HG03432 (cell line): ENCODE results near the gene CDK14.
"Not testable (repeated sequence)": the region's sequence is repeated elsewhere in the genome, so short reads cannot be mapped to it uniquely, and the experiment has no call there.

Source experiments
- ATAC-seq: cut with Tn5 transposase; IDR thresholded peaks from one replicate; pipeline ENCODE4 v1.9.1; 2021; ENCODE audit warnings: mild to moderate bottlenecking, moderate library complexity; ENCODE audit not compliant: unreplicated experiment

Gene CDK14

DNA sequence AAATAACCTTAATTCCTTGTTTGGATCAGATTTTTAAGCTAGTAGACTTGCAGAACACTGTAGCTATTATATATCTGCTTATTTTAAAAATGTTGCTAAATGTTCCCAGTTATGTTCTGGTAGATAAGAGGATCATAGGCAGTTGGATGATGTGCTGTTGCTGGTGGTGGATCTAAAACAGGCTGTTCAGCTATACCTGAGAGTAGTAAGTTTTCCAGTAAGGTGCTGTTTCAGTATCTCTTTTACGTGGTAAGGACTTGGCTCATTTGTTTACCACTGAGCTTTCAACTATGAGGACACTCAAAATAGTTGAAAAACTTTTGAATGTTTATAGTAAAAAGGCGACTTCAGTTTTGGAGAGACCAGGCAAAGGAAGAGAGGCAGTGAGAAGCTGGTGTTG is 180.9 kb downstream of the CDK14 start:
- ATAC-seq = peak; percentile 92

GRCh38 chr7:90777465-90777864 is 181.3 kb downstream of the CDK14 start:
- peak; percentile 43 for ATAC-seq

DNA sequence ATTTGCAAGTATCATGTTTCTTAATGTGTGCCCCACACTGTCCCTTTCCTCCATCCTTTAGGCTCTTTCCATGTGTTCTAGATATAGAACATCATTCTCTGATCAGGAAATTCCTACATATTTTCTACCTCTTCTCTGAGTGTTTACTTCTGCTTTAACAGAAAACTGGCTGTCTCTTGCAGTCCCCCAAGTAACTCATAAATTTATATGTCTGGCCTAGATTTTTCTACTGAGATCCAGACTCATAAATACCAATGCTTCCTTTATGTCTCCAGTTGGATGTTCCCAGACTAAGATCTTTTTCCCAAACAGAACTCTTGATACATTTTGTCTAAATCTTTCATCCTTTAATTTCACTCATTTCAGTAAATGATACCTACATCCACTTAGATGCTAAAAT is 181.8 kb downstream of the CDK14 start:
- no peak for ATAC-seq

DNA sequence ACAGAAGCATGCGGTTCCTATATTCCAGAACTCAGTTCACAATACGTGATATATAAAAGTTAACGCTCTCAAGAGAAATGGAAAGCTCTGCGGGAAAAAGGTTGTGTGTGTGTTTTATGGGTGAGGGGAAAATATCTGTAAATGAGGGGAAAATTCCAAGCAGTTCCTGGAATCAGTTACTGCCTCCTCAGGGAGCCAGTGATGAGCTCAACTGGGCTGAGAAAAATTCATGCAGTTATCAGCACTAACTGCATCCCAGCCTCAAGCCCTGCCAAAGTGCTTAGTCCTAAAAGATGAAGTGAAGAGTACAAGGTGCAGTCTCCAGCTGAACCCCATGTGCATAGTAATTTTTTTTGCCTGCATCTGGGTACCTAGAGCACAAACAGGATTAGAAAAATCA is 191.9 kb downstream of the CDK14 start:
- ATAC-seq = no peak

GRCh38 chr7:90789736-90790306 is 193.7 kb downstream of the CDK14 start:
- no peak for ATAC-seq

DNA sequence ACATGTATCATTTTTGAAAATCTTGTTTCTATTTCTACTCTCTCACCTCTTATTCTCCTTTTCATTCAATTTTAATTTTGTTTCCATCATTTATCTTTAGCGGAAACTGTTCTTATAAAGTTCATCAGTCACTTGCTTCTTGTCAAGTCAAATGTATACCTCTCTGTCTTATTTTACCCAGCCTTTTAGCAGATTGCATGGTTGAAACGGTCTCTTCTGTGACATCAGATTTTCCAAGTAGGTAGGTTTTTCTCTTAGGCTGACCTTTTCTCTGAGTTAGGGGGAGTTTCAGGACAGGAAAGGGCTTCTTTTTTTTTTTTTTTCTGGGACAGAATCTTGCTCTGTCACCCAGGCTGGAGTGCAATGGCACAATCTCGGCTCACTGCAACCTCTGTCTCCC is 195.5 kb downstream of the CDK14 start:
- ATAC-seq = no peak

GRCh38 chr7:90792301-90792700 is 196.2 kb downstream of the CDK14 start:
- no peak for ATAC-seq

DNA sequence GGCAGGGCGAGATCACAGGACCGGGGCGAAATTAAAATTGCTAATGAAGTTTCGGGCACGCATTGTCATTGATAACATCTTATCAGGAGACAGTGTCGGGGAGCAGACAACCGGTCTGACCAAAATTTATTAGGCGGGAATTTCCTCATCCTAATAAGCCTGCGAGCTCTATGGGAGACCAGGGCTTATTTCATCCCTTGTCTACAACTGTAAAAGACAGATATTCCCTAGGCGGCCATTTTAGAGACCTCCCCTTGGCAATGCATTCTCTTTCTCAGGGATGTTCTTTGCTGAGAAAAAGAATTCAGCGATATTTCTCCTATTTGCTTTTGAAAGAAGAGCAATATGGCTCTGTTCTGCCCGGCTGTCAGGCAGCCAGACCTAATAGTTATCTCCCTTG is 198.1 kb downstream of the CDK14 start:
- ATAC-seq = not testable (repeated sequence)

- ATAC-seq = no peak
Observed at GRCh38 chr7:90797596-90797995, 201.5 kb downstream of the CDK14 start.

DNA sequence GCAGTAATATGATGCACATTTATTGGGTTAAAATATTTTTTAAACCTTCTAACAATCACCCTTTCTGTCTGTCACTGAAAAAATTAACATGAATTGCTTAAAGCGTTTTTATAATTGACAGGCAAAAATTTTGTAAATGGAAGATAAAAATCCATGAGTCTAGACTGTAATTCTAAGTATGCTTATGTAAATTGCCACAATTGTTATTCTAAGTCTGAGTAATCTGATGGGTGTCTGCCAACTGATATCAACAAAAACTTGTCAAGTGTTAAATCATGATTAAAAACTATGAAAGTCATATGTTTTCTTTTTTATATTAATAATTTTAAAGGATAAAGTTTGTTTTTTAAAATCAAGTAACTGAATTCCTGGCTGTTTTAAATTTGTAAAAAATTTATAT is 208.2 kb downstream of the CDK14 start:
- no peak for ATAC-seq

DNA sequence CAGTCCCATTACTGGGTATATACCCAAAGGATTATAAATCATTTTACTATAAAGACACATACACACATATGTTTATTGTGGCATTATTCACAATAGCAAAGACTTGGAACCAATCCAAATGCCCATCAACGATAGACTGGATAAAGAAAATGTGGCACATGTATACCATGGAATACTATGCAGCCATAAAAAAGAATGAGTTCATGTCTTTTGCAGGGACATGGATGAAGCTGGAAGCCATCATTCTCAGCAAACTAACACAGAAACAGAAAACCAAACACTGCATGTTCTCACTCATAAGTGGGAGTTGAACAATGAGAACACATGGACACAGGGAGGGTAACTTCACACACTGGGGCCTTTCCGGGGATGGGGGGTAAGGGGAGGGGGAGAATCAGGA is 219.4 kb downstream of the CDK14 start:
- not testable (repeated sequence) for ATAC-seq

DNA sequence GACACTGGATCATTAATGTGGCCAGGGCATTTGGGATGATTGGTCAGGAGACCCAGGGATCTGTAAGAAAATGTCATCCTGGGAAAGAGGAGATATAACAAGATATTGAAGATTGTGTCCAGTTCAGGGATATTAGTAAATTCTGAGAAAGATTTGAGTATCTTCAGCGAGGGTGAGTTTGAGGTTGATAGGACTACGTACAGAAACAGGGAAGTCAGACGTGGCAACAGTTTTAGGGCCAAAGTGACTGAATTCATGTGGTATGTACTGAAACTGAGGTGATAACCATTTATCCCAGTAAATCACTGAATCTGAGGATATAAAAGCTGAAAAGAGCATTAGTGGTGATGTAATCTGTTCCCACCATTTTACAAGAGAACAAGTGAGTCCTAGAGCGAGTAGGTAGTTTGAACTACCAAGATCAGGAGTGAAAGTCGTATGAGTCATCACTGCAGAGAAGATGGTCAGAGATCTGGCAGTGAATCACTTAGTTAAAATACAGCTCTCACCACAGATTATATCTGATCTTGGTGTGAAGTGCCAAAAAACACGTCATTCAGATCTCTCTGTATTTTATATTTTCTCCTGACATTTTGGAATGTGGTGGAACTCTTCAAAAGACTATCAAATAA is 220.5 kb downstream of the CDK14 start:
- ATAC-seq = peak; percentile 100

GRCh38 chr7:90817151-90817550 is 221.0 kb downstream of the CDK14 start:
- no peak for ATAC-seq

- no peak for ATAC-seq
Observed at GRCh38 chr7:90817846-90818245, 221.7 kb downstream of the CDK14 start.

- ATAC-seq = no peak
Observed at GRCh38 chr7:90818341-90818740, 222.2 kb downstream of the CDK14 start.

DNA sequence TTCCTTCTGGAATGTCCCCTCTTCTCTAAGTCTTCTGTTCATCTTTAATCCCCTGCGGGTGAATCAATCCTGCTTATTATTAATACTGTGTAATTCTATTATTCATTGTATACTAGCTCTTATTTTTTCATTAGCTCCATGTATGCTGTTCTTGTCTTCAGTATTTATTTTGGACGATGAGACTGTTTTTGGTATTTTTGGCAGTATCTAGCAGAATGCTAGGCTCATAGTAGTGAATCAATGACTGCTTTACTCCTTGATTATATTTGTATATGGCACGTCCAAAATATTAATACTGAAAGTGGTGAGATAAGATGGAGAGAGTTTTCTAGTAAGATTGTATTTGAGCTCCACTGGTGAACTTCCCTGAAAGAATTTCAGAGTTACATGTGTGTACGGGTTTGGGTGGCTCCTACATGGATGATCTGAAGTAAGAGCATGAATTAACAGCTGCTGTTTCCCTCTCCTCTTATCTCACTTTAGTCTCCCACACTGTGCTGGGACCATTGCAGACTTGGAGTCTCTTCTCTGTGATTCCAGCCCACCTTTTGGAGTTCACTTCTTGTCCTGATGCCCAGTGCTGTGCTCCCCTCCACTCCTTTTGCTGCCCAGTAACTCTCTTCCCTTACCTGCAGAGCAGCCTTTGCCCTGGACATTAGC is 226.0 kb downstream of the CDK14 start:
- no peak for ATAC-seq

DNA sequence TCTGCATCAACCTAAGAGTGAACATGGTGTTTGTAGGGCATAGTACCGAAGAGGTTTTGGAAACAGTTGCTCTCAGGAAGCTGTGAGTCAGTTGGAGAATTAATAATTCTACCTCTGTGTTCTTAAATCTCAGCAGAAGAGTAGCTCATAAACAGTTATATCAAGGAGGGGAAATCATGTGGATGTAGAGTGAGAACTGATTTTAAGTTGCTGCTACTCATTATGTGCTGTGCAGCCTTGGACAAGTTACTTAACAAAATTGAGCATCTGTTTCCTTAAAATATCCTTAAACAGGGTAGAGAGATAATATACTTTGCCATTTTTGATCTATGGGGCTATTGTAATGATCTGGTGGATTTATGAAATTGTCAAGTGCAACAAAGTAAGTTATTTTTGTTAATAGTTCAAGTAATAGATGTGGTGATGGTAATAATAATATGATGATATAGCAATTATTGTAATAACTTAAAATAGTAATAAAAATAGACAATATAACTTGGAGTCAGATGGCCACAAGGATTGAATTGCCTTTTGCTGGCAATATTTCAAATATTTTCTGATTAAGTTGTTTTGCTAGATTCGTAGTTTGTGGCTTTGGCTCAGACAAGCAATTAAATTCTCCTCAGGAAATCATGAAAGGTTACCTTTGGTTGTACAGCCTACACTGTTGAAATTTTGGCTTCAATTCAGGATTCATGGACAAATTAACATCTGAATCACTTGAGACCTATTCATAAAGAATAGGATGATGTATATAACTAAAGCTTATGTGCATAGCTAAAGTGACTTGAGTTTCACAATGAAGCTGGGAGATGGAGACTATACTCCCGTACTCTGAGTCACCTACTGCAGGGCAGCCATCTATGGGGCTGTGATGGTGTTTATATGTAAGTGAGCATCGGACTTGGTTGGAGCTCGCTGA is 228.5 kb downstream of the CDK14 start:
- ATAC-seq = no peak

- no peak for ATAC-seq
Observed at GRCh38 chr7:90825779-90826178, 229.7 kb downstream of the CDK14 start.

GRCh38 chr7:90828601-90829000 is 232.5 kb downstream of the CDK14 start:
- ATAC-seq = no peak

- ATAC-seq = no peak
Observed at GRCh38 chr7:90830308-90830707, 234.2 kb downstream of the CDK14 start.

DNA sequence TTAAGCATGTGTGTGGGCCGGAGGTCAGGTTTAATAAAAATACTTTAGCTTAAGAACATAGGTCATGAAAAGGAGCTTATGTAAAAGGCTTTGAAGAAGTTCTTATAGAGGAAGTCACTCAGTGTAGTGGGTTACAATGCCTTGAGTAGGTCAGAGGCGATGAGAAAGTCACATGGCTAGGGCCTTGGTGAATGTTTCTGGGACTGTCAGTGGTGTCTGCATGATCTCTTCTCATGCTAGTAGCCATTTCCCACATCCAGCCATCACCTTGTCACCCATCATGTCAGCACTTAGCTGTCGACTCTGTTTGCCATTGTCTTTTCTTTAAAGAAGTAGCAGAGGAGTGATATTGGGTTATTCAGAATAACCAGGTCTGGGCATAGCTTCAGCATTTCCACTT is 236.6 kb downstream of the CDK14 start:
- ATAC-seq = no peak
